Activated CD4-positive, alpha-beta T cell treated with anti-CD3 and anti-CD28 coated beads for 36 hours (primary cell): ENCODE measurements around the gene RERE. TPM values are rescaled to one million over a fixed set of nuclear protein-coding genes. Genes with fewer than 3 reads are reported as not detected.

Source experiments
- ATAC-seq: fragments of 200-7000 bp; cut with Tn5 transposase; one replicate; pipeline ENCODE4 v1.10.0; 2021; ENCODE audit warnings: mild to moderate bottlenecking, moderate library complexity
- CTCF ChIA-PET: fragments of 350-600 bp; sonication (Branson Sonifier 250); formaldehyde crosslinking; loops from one replicate; lab custom pipeline; 2021; ENCODE audit warnings: antibody characterized with exemption; lab: Charles Lee
- POLR2A ChIA-PET: fragments of 350-600 bp; sonication (Branson Sonifier 250); formaldehyde crosslinking; loops from one replicate; lab custom pipeline; 2021; ENCODE audit warnings: antibody characterized with exemption, inconsistent platforms; lab: Charles Lee
- DNase-seq: peaks from one replicate; pipeline ENCODE4 v3.0.0-alpha.2; 2020
- H3K27ac Mint-ChIP-seq: one replicate; pipeline ENCODE4 v1.8.0; 2021; ENCODE audit warnings: mixed read lengths
- H3K27me3 Mint-ChIP-seq: one replicate; pipeline ENCODE4 v1.8.0; 2021; ENCODE audit warnings: mixed read lengths
- H3K36me3 Mint-ChIP-seq: one replicate; pipeline ENCODE4 v1.8.0; 2021; ENCODE audit warnings: low read depth, mixed read lengths
- H3K4me1 Mint-ChIP-seq: one replicate; pipeline ENCODE4 v1.8.0; 2021; ENCODE audit warnings: mixed read lengths
- H3K4me3 Mint-ChIP-seq: one replicate; pipeline ENCODE4 v1.8.0; 2021; ENCODE audit warnings: mild to moderate bottlenecking, moderate library complexity, mixed read lengths
- H3K9me3 Mint-ChIP-seq: one replicate; pipeline ENCODE4 v1.8.0; 2021; ENCODE audit warnings: low read depth, mixed read lengths
- intact Hi-C, 2 experiments: fragments of 100-400 bp; cut with DNase I in 1 of 2; cut with micrococcal nuclease in 1 of 2; formaldehyde crosslinking; loops; one replicate each; pipeline versions ENCODE4 v1.14.2 to v1.15.1; 2022 to 2024; cut with DNase I, micrococcal nuclease
- total RNA-seq, 2 experiments: library from RNA; stranded (reverse); gene quantifications; one replicate each; pipeline ENCODE4 v1.2.3, GENCODE V29; 2021

The RERE gene
- total RNA-seq, 2 experiments from 2014 or later, result 57.4 to 71.6 TPM

GRCh38 chr1:8680664-8681650, 136.5 kb downstream of the RERE start:
- DNase-seq (no peak), ATAC-seq (no peak)
- Mint-ChIP-seq H3K27me3 (no peaks in the 10 kb centered on the region), H3K36me3 (no peaks in the 10 kb centered on the region), H3K9me3 (no peaks in the 10 kb centered on the region), H3K27ac (peak overlapping the region; percentile 21), H3K4me3 (no peak overlapping the region), H3K4me1 (peaks cover 29% of the 10 kb centered on the region)
- ChIA-PET CTCF (interaction anchor here (0.7 to 1.6 kb wide), 9 partner anchors 9 to 169 kb away, joined by 3 to 6 read pairs (median 4); no protein-coding TSS in a partner anchor), POLR2A (interaction anchor here (0.5 to 1.1 kb wide), 5 partner anchors 9 to 287 kb away, joined by 3 to 4 read pairs (median 4); no protein-coding TSS in a partner anchor)
- intact Hi-C loops, result loop anchor here in 1 of 2 experiments (2.0 kb wide), 1 partner anchor 20 kb away; no protein-coding TSS in a partner anchor

- CTCF ChIA-PET, result interaction anchor here (0.6 to 1.7 kb wide), 9 partner anchors 9 to 1462 kb away, joined by 3 to 6 read pairs (median 4); no protein-coding TSS in a partner anchor
Observed at GRCh38 chr1:8679929-8680663, 137.3 kb downstream of the RERE start.

GRCh38 chr1:8679395-8679800, 138.0 kb downstream of the RERE start:
- DNase-seq, result no peak
- ChIA-PET CTCF (interaction anchor here (0.6 to 1.7 kb wide), 3 partner anchors 9 to 1462 kb away, joined by 3 to 5 read pairs (median 4); no protein-coding TSS in a partner anchor), POLR2A (interaction anchor here (0.6 kb wide), 1 partner anchor 75 kb away, joined by 3 read pairs; no protein-coding TSS in a partner anchor)
- Mint-ChIP-seq H3K4me1 (peaks cover 33% of the 10 kb centered on the region), H3K27me3 (no peaks in the 10 kb centered on the region), H3K4me3 (no peak overlapping the region), H3K27ac (no peak overlapping the region), H3K36me3 (no peaks in the 10 kb centered on the region), H3K9me3 (no peaks in the 10 kb centered on the region)
- ATAC-seq, result peak; percentile 95
- intact Hi-C loops, result loop anchor here (1.0 to 2.0 kb wide), 2 partner anchors 21 to 30 kb away; no protein-coding TSS in a partner anchor

More at GRCh38 chr1:8679929-8680663, 137.3 kb downstream of the RERE start:
- Mint-ChIP-seq H3K27ac (no peak overlapping the region), H3K36me3 (no peaks in the 10 kb centered on the region), H3K27me3 (no peaks in the 10 kb centered on the region), H3K4me1 (peaks cover 31% of the 10 kb centered on the region), H3K9me3 (no peaks in the 10 kb centered on the region), H3K4me3 (no peak overlapping the region)
- ATAC-seq (no peak), DNase-seq (no peak)
- POLR2A ChIA-PET, result interaction anchor here (0.6 to 1.1 kb wide), 3 partner anchors 8 to 119 kb away, joined by 3 to 4 read pairs (median 4); no protein-coding TSS in a partner anchor
- intact Hi-C loops, result loop anchor here (1.0 to 2.0 kb wide), 2 partner anchors 21 to 31 kb away; no protein-coding TSS in a partner anchor

DNA sequence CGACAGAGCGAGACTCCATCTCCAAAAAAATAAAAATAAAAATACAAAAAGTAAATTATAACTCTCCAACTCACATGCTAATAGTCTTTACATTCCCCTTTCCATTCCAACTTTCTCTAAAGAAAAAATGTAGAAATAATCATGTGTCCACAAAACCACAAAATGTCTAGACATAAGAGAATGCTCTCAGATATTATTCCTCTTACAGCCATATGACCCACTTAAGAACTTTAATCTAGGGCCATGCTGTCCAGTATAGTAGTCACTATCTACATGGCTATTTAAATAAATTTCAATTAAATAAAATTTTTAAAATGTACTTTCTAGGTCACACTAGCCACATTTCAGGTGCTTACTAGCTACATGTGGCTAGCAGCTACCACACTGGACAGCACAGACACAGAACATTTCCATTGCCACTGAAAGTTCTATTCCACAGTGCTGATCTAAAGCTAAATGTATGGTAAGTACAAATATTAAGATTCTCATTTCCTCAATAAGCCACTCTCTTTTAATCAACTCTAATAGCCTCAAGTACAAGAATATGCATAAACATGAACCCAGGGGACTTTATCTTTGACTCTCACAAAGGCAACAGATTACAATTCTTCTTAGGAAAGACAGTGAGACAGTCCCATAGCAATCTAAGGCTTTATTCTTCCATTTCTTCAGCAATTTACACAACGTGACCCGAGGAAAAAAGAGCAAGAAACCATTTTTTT, 138.6 kb downstream of the RERE start:
- intact Hi-C loops, result loop anchor here (1.0 to 2.0 kb wide), 2 partner anchors 22 to 30 kb away; no protein-coding TSS in a partner anchor
- Mint-ChIP-seq H3K27ac (no peak overlapping the region), H3K9me3 (no peaks in the 10 kb centered on the region), H3K4me3 (no peak overlapping the region), H3K36me3 (no peaks in the 10 kb centered on the region), H3K27me3 (no peaks in the 10 kb centered on the region), H3K4me1 (peaks cover 32% of the 10 kb centered on the region)
- POLR2A ChIA-PET, result no interaction called here
- CTCF ChIA-PET, result interaction anchor here (1.2 to 1.7 kb wide), 2 partner anchors 8 to 22 kb away, joined by 4 to 5 read pairs; no protein-coding TSS in a partner anchor
- ATAC-seq (no peak), DNase-seq (no peak)

GRCh38 chr1:8677782-8678181, 139.7 kb downstream of the RERE start:
- POLR2A ChIA-PET, result no interaction called here
- H3K27me3 Mint-ChIP-seq, result no peaks in the 10 kb centered on the region
- ATAC-seq (no peak), DNase-seq (no peak)
- no peak overlapping the region for H3K4me3 Mint-ChIP-seq
- H3K4me1 Mint-ChIP-seq, result peaks cover 31% of the 10 kb centered on the region
- CTCF ChIA-PET, result interaction anchor here (0.6 kb wide), 1 partner anchor 217 kb away, joined by 4 read pairs; no protein-coding TSS in a partner anchor
- intact Hi-C loops, result loop anchor here in 1 of 2 experiments (2.0 kb wide), 1 partner anchor 23 kb away; no protein-coding TSS in a partner anchor
- H3K9me3 Mint-ChIP-seq, result no peaks in the 10 kb centered on the region
- H3K27ac Mint-ChIP-seq, result no peak overlapping the region
- H3K36me3 Mint-ChIP-seq, result no peaks in the 10 kb centered on the region

DNA sequence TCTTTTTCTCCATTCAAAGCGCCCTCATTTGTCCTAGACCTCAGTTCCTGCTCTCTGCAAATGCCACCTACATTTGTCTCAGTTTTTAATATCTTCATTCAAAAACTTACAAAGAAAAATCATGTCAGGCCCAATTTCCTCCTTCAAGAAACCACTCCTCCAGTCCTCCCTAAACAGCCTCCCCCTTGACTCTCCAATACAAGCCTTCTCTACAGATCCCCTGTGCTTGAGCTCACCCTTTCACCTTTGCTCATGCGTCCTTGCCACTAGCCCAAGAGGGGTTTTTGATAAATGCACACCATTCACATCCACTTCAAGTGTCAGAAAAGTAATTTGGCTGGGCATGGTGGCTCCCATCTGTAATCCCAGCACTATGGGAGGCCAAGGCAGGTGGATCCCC, 140.6 kb downstream of the RERE start:
- H3K4me1 Mint-ChIP-seq, result peaks cover 38% of the 10 kb centered on the region
- H3K36me3 Mint-ChIP-seq, result no peaks in the 10 kb centered on the region
- intact Hi-C loops, result no loop called here
- H3K4me3 Mint-ChIP-seq, result no peak overlapping the region
- no peaks in the 10 kb centered on the region for H3K27me3 Mint-ChIP-seq
- no peaks in the 10 kb centered on the region for H3K9me3 Mint-ChIP-seq
- ChIA-PET CTCF (interaction anchor here (0.6 kb wide), 1 partner anchor 18 kb away, joined by 3 read pairs; no protein-coding TSS in a partner anchor), POLR2A (no interaction called here)
- DNase-seq, result no peak
- ATAC-seq, result no peak
- peak overlapping the region; percentile 48 for H3K27ac Mint-ChIP-seq

GRCh38 chr1:8676072-8676471, 141.4 kb downstream of the RERE start:
- no peak overlapping the region for H3K27ac Mint-ChIP-seq
- ChIA-PET POLR2A (no interaction called here), CTCF (interaction anchor here (0.6 kb wide), 2 partner anchors 19 to 991 kb away, joined by 3 to 4 read pairs; no protein-coding TSS in a partner anchor)
- intact Hi-C loops, result no loop called here
- ATAC-seq (no peak), DNase-seq (no peak)
- no peaks in the 10 kb centered on the region for H3K27me3 Mint-ChIP-seq
- H3K4me1 Mint-ChIP-seq, result peaks cover 46% of the 10 kb centered on the region
- H3K9me3 Mint-ChIP-seq, result no peaks in the 10 kb centered on the region
- no peak overlapping the region for H3K4me3 Mint-ChIP-seq
- H3K36me3 Mint-ChIP-seq, result no peaks in the 10 kb centered on the region

- Mint-ChIP-seq H3K9me3 (no peaks in the 10 kb centered on the region), H3K27me3 (no peaks in the 10 kb centered on the region), H3K36me3 (no peaks in the 10 kb centered on the region), H3K4me3 (no peak overlapping the region), H3K27ac (no peak overlapping the region), H3K4me1 (peaks cover 57% of the 10 kb centered on the region)
- peak; percentile 13 for ATAC-seq
- CTCF ChIA-PET, result interaction anchor here (0.7 to 4.1 kb wide), 9 partner anchors 12 to 236 kb away, joined by 3 to 33 read pairs (median 4); no protein-coding TSS in a partner anchor
- intact Hi-C loops, result loop anchor here in 1 of 2 experiments (5.0 kb wide), 1 partner anchor 268 kb away; no protein-coding TSS in a partner anchor
- DNase-seq, result no peak
- POLR2A ChIA-PET, result no interaction called here
Observed at GRCh38 chr1:8674912-8675311, 142.5 kb downstream of the RERE start.

- Mint-ChIP-seq H3K4me3 (no peak overlapping the region), H3K4me1 (peaks cover 62% of the 10 kb centered on the region), H3K27ac (no peak overlapping the region), H3K9me3 (no peaks in the 10 kb centered on the region), H3K27me3 (no peaks in the 10 kb centered on the region), H3K36me3 (no peaks in the 10 kb centered on the region)
- ChIA-PET POLR2A (interaction anchor here (0.7 kb wide), 1 partner anchor 8 kb away, joined by 3 read pairs; no protein-coding TSS in a partner anchor), CTCF (interaction anchor here (0.8 to 4.1 kb wide), 12 partner anchors 12 to 174 kb away, joined by 3 to 33 read pairs (median 4); no protein-coding TSS in a partner anchor)
- DNase-seq (no peak), ATAC-seq (no peak)
- intact Hi-C loops, result loop anchor here in 1 of 2 experiments (5.0 kb wide), 1 partner anchor 267 kb away; no protein-coding TSS in a partner anchor
Observed at GRCh38 chr1:8674481-8674880, 143.0 kb downstream of the RERE start.
